AG08395 (cell line): Measurements from ENCODE around the gene AP3M1.

Source experiments
- DNase-seq: peaks from one replicate; pipeline ENCODE4 v3.0.0; 2012; ENCODE audit warnings: mixed read lengths, low spot score

AP3M1 gene

GRCh38 chr10:74114041-74114448 is 36.6 kb downstream of the AP3M1 start:
- DNase-seq = no peak

- DNase-seq = no peak
These were observed 37.1 kb downstream of the AP3M1 start for GRCh38 chr10:74113546-74113945.

GRCh38 chr10:74111799-74112198 is 38.8 kb downstream of the AP3M1 start:
- DNase-seq = no peak

GRCh38 chr10:74110120-74110519 is 40.5 kb downstream of the AP3M1 start:
- DNase-seq = no peak

GRCh38 chr10:74109452-74109851 is 41.2 kb downstream of the AP3M1 start:
- no peak for DNase-seq

GRCh38 chr10:74107391-74107790 is 43.2 kb downstream of the AP3M1 start:
- no peak for DNase-seq

- DNase-seq = no peak
These were observed 45.6 kb downstream of the AP3M1 start for GRCh38 chr10:74104996-74105395.

- DNase-seq = no peak
These were observed 46.1 kb downstream of the AP3M1 start for GRCh38 chr10:74104480-74104879.

- peak; percentile 22 for DNase-seq
These were observed 46.9 kb downstream of the AP3M1 start for GRCh38 chr10:74103560-74104258.

GRCh38 chr10:74099836-74100235 is 50.8 kb downstream of the AP3M1 start:
- DNase-seq = no peak

- no peak for DNase-seq
These were observed 51.2 kb downstream of the AP3M1 start for GRCh38 chr10:74099420-74099819.

GRCh38 chr10:74097776-74098175 is 52.9 kb downstream of the AP3M1 start:
- no peak for DNase-seq

GRCh38 chr10:74096777-74097176 is 53.9 kb downstream of the AP3M1 start:
- no peak for DNase-seq

- no peak for DNase-seq
These were observed 56.4 kb downstream of the AP3M1 start for GRCh38 chr10:74094231-74094630.

- no peak for DNase-seq
These were observed 57.0 kb downstream of the AP3M1 start for GRCh38 chr10:74093530-74094164.

- no peak for DNase-seq
These were observed 58.3 kb downstream of the AP3M1 start for GRCh38 chr10:74092372-74092771.

- DNase-seq = no peak
These were observed 61.9 kb downstream of the AP3M1 start for GRCh38 chr10:74088722-74089121.

- no peak for DNase-seq
These were observed 64.3 kb downstream of the AP3M1 start for GRCh38 chr10:74086317-74086716.

GRCh38 chr10:74084955-74085354 is 65.7 kb downstream of the AP3M1 start:
- DNase-seq = no peak

- DNase-seq = no peak
These were observed 67.3 kb downstream of the AP3M1 start for GRCh38 chr10:74083304-74083703.

- no peak for DNase-seq
These were observed 68.5 kb downstream of the AP3M1 start for GRCh38 chr10:74081941-74082718.

GRCh38 chr10:74081192-74081803 is 69.3 kb downstream of the AP3M1 start:
- peak; percentile 69 for DNase-seq
